GM12891 (cell line): ENCODE results near the gene RS1.
A peak's percentile ranks its signal among the peaks of the same experiment; 100 is the strongest.

Experiments
- DNase-seq: peaks from one replicate; pipeline ENCODE4 v3.0.0; 2011; ENCODE audit warnings: low spot score; ENCODE audit not compliant: insufficient read length
- FAIRE-seq: peaks from 2 replicates; lab custom pipeline; 2011; peaks lifted over from hg19 to GRCh38; lab: Jason Lieb, UNC
- PAX5 ChIP-seq: IDR thresholded peaks from 2 replicates; pipeline ENCODE4 v1.6.1; 2011; ENCODE audit warnings: low read length, moderate library complexity, mild to moderate bottlenecking; ENCODE audit not compliant: insufficient read depth, severe bottlenecking
- POLR2A ChIP-seq: IDR thresholded peaks from 2 replicates; pipeline ENCODE4 v1.6.1; 2011; ENCODE audit warnings: low read depth, low read length, control low read depth
- POLR2AphosphoS5 ChIP-seq: IDR thresholded peaks from 2 replicates; pipeline ENCODE4 v1.6.1; 2011; ENCODE audit warnings: low read depth, low read length, control low read depth
- POU2F2 ChIP-seq: IDR thresholded peaks from 2 replicates; pipeline ENCODE4 v1.6.1; 2011; ENCODE audit warnings: low read depth, mild to moderate bottlenecking, control low read depth, low read length, moderate library complexity
- SPI1 ChIP-seq: IDR thresholded peaks from 2 replicates; pipeline ENCODE4 v1.6.1; 2011; ENCODE audit warnings: low read depth, low read length, control low read depth
- TAF1 ChIP-seq: IDR thresholded peaks from 2 replicates; pipeline ENCODE4 v1.6.1; 2011; ENCODE audit warnings: low read depth, low read length, control low read depth

The RS1 gene

DNA sequence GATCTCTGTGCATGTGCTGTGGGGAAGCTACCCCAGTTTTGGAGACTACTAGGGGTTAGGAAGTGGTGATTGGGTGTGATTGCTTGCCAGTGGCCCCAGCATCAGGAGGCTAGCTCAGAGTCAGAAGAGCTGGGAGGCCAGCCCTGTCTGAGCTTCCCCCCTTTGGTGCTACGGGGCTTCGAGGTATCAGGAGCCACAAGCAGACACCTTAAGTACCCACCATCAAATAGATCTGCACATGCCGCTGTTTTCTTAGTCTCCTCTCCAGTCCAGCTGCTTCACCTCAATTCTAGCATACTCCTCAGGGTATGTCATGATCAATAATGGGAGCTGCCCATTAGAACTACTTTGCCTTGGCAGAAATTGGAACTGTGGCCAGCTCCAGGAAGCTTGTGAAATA lies 24.7 kb upstream of the RS1 start:
- FAIRE-seq (no peak), DNase-seq (no peak)
- no peak for TF ChIP-seq SPI1
- TF ChIP-seq POU2F2 = no peak
- no peak for TF ChIP-seq POLR2A
- no peak for TF ChIP-seq TAF1
- no peak for TF ChIP-seq PAX5
- no peak for TF ChIP-seq POLR2AphosphoS5

DNA sequence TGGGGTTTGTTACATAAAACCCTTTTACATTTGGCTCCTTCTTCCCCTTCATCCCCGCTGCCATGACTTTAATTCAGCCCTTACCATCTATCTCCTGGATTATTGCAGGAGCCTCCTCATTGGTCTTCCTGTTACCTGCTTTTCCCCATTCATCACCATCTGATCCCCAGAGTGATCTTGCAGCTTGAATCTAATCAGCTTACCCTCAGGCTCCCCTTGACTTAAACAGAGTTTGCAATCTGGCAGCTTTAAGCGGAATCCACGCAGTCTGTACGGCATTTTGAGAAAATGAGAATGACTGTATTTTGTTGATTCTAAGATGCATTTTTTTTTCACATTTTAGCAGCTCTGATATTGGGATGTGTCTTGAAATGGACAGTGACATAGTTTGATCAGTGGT lies 20.6 kb upstream of the RS1 start:
- DNase-seq = no peak
- TF ChIP-seq SPI1 = no peak
- no peak for TF ChIP-seq PAX5
- no peak for TF ChIP-seq POLR2AphosphoS5
- TF ChIP-seq POU2F2 = no peak
- no peak for TF ChIP-seq TAF1
- FAIRE-seq = no peak

DNA sequence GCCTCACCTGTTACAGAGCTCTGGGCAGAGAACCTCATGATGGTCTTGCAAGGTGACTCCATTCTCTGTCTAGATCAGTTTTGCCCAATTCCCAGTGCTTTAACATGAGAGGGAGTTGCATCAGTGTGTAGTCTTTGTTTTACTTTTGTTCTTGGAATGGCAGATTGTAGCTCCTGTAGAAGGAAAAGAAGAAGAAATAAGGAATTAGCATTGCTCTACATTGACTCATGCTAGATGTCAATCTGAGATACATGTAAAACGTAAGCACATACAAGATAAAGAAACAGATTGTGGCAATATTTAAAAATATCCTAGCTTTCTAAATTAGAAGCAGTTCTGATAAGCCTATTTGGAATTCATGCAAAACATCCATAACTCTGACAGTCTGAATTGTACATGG lies 19.5 kb upstream of the RS1 start:
- DNase-seq (no peak), FAIRE-seq (no peak)
- TF ChIP-seq SPI1 = no peak
- TF ChIP-seq POLR2A = no peak
- no peak for TF ChIP-seq TAF1
- TF ChIP-seq PAX5 = no peak
- TF ChIP-seq POU2F2 = no peak
- TF ChIP-seq POLR2AphosphoS5 = no peak

DNA sequence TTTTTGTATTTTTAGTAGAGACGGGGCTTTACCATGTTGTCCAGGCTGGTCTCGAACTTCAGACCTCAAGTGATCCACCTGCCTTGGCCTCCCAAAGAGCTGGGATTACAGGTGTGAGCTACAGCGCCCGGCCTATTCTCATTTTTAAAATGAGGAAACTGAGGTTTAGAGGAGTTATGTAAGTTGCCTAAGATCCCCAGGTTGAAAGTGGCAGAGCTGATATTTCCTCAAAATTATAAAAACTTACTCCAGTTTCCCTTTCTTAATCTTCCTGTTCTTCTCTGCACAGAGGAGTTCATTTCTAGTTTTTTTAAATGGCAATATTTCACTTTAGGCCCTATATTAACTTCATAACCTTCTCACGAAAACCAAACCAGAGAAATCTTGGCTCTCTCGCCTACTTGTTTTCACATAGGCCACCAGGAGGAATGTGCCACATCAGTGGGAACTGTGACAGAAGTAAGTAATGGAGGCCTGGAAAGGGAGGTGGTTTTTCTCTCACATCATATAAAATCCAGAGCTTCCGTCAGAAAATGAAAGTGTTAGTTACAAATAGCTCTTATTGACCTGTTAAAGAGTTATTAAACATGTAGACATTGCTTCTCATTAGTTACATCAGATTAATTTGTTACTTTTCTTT lies 16.1 kb upstream of the RS1 start:
- no peak for FAIRE-seq
- no peak for DNase-seq
- TF ChIP-seq PAX5 (no peak), TAF1 (no peak), POU2F2 (no peak), POLR2A (no peak), SPI1 (no peak), POLR2AphosphoS5 (no peak)

DNA sequence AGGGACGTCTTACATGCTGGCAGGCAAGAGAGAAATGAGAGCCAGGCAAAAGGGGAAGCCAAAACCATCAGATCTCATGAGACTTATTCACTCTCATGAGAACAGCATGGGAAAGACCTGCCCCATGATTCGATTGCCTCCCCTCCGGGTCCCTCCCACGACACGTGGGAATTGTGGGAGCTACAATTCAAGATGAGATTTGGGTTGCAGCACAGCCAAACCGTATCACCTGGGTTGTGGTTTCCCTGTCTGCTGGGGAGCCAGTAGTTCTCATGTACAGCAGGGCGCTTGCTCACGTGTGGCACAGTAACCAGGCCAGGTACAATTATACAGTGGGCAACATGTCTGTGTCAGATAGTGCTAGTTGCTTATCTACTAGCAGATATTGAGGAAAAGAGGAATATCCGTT lies 11.1 kb upstream of the RS1 start:
- no peak for TF ChIP-seq POLR2A
- no peak for TF ChIP-seq POLR2AphosphoS5
- no peak for TF ChIP-seq POU2F2
- TF ChIP-seq SPI1 = 0 out of 2 replicates have a peak, but pooled peaks have one; percentile 27
- TF ChIP-seq TAF1 = no peak
- TF ChIP-seq PAX5 = no peak
- no peak for FAIRE-seq
- no peak for DNase-seq

DNA sequence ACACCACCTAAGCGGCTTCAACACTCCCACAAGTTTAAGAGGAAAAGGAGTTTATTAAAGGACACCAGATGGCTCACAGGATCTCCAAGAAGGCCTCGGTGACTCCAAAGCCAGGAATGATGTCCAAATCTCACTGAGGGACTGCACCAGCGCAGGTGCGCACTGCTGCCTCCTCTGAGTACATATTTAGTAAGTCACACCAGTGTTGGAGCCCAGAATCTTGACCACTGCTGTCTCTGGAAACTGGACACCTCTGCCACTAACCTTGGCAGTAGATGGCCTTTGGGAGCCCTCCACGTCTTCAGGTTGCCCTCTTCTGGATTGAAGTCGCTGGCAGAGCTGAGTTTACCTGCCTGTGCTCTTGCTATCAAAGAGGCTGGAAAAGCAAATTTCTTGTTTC lies 10.1 kb upstream of the RS1 start:
- TF ChIP-seq SPI1 (no peak), PAX5 (no peak), TAF1 (no peak), POU2F2 (no peak), POLR2A (no peak), POLR2AphosphoS5 (no peak)
- DNase-seq (no peak), FAIRE-seq (no peak)

DNA sequence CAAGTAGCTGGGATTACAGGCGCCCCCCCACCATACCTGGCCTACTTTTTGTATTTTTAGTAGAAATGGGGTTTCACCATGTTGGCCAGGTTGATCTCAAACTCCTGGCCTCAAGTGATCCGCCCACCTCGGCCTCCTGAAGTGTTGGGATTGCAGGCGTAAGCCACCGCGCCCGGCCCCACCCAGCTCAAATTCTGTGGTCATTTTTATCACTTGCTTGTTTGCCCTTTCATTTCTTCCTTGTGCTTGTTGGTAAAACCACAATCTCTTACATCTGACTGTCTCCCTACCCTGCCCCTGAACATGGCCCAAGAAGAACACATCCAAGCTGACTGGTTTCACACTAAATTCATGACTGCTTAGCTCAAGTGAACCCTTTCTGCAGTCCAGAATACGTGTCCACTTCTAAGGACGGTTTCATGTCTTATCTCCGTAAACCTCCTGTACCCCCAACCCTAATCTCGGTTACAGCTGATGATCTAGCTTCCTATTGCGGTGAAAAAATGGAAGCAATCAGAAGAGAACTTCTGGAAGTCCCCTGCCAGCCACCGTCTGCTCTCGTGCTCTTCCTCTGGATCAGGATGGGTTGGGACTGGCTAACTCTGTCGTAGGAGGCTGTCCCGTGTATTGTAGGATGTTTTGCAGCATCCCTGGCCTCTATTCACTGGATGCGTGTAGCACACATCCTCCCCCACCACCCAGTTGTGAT lies 5.4 kb upstream of the RS1 start:
- peak; percentile 67 for FAIRE-seq
- no peak for DNase-seq
- TF ChIP-seq TAF1 = no peak
- no peak for TF ChIP-seq POU2F2
- no peak for TF ChIP-seq PAX5
- no peak for TF ChIP-seq POLR2AphosphoS5
- no peak for TF ChIP-seq POLR2A
- no peak for TF ChIP-seq SPI1

DNA sequence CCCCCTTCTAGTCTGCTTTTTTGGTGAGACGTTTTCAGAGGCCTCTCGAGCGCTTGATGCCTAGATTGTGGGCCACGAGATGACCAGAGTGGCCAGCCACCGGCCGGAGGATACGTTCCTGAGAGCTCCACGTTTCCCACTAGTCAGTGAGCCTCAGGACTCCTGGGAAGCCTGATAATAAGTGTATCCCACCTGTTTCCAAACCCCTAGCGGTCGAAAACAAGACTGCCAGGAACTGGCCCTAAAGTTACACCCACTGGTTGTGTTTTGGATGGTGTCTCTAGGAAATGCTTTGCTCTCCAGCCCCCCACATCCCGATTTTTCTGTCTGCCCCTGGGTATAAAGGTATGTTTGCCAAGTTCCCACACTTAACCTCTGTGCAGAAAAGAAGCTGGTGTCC lies 4.6 kb upstream of the RS1 start:
- peak; percentile 28 for FAIRE-seq
- no peak for DNase-seq
- TF ChIP-seq POLR2AphosphoS5 = no peak
- TF ChIP-seq POLR2A = no peak
- TF ChIP-seq PAX5 = no peak
- TF ChIP-seq TAF1 = no peak
- TF ChIP-seq POU2F2 = no peak
- TF ChIP-seq SPI1 = no peak

DNA sequence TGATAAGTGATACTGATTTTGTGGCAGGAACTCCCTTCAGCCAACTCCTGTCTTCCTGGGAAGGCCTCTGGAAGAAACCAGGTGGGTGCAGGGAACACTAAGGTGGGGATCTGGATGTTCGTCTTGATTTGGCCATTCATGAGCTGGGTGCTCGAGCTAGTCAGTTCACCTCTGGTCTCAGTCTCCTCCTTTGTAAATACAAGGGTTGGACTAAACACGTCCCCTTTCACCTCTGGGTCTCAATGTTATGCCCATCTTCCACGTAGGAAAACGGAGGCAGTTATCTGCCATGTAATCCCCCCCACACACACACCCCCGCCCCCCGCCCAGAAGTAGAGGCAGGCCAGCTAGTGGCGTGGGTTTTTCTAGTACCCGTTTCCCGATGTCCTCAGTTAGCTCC lies 4.1 kb upstream of the RS1 start:
- DNase-seq (no peak), FAIRE-seq (peak; percentile 80)
- TF ChIP-seq TAF1 (no peak), POLR2A (no peak), SPI1 (no peak), POU2F2 (no peak), POLR2AphosphoS5 (no peak), PAX5 (no peak)
